ENCODE data around the gene TBC1D22A.

TBC1D22A gene

GRCh38 chr22:47032956-47033647, 270.7 kb downstream of the TBC1D22A start:
- DNase-seq (ENCODE audit: low read depth), result no peak

- no peak for DNase-seq (ENCODE audit: low read depth)
These were observed 271.2 kb downstream of the TBC1D22A start for GRCh38 chr22:47033648-47034000.

- no peak for DNase-seq (ENCODE audit: low read depth)
These were observed 271.8 kb downstream of the TBC1D22A start for GRCh38 chr22:47034076-47034808.

GRCh38 chr22:47034905-47035419, 272.5 kb downstream of the TBC1D22A start:
- no peak for DNase-seq (ENCODE audit: low read depth)

- DNase-seq (ENCODE audit: low read depth), result no peak
These were observed 273.0 kb downstream of the TBC1D22A start for GRCh38 chr22:47035425-47035881.

GRCh38 chr22:47036352-47036751, 273.9 kb downstream of the TBC1D22A start:
- DNase-seq (ENCODE audit: low read depth), result no peak

- no peak for DNase-seq (ENCODE audit: low read depth)
These were observed 274.6 kb downstream of the TBC1D22A start for GRCh38 chr22:47036936-47037485.

- no peak for DNase-seq (ENCODE audit: low read depth)
These were observed 275.9 kb downstream of the TBC1D22A start for GRCh38 chr22:47038206-47038835.

- no peak for DNase-seq (ENCODE audit: low read depth)
These were observed 276.9 kb downstream of the TBC1D22A start for GRCh38 chr22:47039356-47039755.

GRCh38 chr22:47040486-47041270, 278.2 kb downstream of the TBC1D22A start:
- DNase-seq (ENCODE audit: low read depth), result no peak

GRCh38 chr22:47041271-47042115, 279.0 kb downstream of the TBC1D22A start:
- no peak for DNase-seq (ENCODE audit: low read depth)

GRCh38 chr22:47042116-47042825, 279.8 kb downstream of the TBC1D22A start:
- DNase-seq (ENCODE audit: low read depth), result no peak

GRCh38 chr22:47042861-47043496, 280.5 kb downstream of the TBC1D22A start:
- DNase-seq (ENCODE audit: low read depth), result no peak

- no peak for DNase-seq (ENCODE audit: low read depth)
These were observed 281.6 kb downstream of the TBC1D22A start for GRCh38 chr22:47043835-47044721.

GRCh38 chr22:47044722-47045535, 282.5 kb downstream of the TBC1D22A start:
- no peak for DNase-seq (ENCODE audit: low read depth)

- DNase-seq (ENCODE audit: low read depth), result no peak
These were observed 283.4 kb downstream of the TBC1D22A start for GRCh38 chr22:47045691-47046410.
